ENCODE measurements around the gene TCAP.

- TF ChIP-seq EZH2phosphoT487 (IDR thresholded peaks at IDR 0.05) (peak; percentile 57), CTCF (IDR thresholded peaks at IDR 0.05) (peak; percentile 100)
Measured at GRCh38 chr17:39621523-39622379, 43.4 kb upstream of the TCAP start.

All from neural progenitor cell (in vitro differentiated cells).